Astrocyte of the cerebellum (primary cell): ENCODE results near the gene EIF2B4.

Source experiments
- DNase-seq: peaks from one replicate; pipeline ENCODE4 v3.0.0-alpha.2; 2011; ENCODE audit warnings: low read depth
- H3K4me3 ChIP-seq: 2 replicates; pipeline ENCODE4 v1.5.1; 2011; ENCODE audit warnings: mild to moderate bottlenecking, low read depth, low read length, moderate library complexity
- CTCF ChIP-seq: IDR thresholded peaks from 2 replicates; pipeline ENCODE4 v1.5.1; 2012; ENCODE audit warnings: low read length, low read depth, moderate library complexity, mild to moderate bottlenecking; ENCODE audit errors: missing control alignments
- in situ Hi-C: cut with HindIII; loops from 2 replicates; pipeline ENCODE4 v1.10.0; 2017; ENCODE audit warnings: low sequenced_read_pairs

Gene EIF2B4

DNA sequence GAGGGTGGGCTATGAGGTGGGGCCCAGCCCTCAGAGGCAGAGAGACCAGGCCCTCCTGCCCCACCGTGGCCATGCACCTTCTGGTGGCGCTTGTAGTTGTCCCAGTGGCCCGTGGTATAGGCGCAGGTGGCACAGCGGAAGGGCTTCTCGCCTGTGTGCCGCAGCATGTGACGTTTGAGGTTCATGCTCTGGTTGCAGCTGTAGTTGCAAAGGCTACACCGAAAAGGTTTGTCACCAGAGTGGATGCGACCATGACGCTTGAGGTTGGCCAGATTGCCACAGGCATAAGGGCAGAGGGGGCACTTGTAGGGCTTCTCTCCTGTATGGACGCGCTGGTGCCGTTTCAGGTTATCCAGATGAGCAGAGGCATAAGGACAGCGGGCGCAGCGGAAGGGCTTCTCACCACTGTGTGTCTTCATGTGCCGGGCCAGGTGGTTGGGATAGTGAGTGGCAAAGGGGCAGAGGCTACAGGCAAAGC is 7.5 kb upstream of the EIF2B4 start:
- H3K4me3 ChIP-seq: no peak overlapping the region
- DNase-seq: no peak
- no peak for TF ChIP-seq CTCF
- in situ Hi-C loops: no loop called here

- no peak overlapping the region for H3K4me3 ChIP-seq
- no peak for TF ChIP-seq CTCF
- in situ Hi-C loops: no loop called here
- DNase-seq: no peak
Measured at GRCh38 chr2:27376866-27377617, 6.9 kb upstream of the EIF2B4 start.

DNA sequence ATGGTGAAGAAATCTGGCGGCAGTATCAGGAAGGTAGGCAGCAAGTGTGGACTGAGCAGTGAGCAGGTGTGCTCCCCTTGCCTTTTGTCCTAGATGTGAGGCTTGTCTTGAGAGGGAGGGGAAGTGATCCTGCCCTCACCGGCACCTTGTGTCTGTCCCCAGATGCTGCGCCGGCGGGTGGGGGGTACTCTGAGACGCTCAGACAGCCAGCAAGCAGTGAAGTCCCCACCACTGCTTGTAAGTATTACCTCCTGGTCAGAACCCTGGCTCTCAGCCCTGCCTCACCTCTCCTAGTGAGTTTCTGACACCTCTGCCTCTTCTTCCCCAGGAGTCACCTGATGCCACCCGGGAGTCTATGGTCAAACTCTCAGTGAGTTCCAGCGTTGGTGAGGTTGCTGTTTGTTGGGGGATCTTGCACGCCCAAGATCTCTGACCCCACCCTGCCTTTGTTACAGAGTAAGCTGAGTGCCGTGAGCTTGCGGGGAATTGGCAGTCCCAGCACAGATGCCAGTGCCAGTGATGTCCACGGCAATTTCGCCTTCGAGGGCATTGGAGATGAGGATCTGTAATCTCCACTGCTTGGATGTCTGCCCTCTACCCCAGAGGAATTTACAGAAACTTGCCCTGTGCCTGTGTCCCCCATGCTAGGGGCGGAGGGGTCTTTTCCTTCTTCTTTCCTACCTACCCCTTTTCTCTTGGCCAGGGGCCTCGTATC is 6.2 kb upstream of the EIF2B4 start:
- no peak overlapping the region for H3K4me3 ChIP-seq
- DNase-seq: no peak
- in situ Hi-C loops: no loop called here
- TF ChIP-seq CTCF: no peak

DNA sequence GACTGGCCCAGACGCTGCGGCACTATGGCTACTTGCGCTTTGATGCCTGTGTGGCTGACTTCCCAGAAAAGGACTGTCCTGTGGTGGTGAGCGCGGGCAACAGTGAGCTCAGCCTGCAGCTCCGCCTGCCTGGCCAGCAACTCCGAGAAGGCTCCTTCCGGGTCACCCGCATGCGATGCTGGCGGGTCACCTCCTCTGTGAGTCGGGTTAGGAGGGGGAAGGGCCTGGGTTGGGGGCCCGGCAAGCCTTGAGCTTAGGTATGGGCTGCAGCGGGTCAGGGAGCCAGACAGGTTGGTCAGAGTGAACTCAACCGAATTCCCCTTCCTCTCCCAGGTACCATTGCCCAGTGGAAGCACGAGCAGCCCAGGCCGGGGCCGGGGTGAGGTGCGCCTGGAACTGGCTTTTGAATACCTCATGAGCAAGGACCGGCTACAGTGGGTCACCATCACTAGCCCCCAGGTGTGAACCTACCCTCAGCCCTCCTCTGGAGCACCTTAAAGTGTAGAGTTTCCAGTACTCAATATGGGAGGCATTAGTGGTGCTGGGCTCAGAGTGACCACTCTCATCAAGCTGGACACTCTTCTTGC is 5.5 kb upstream of the EIF2B4 start:
- H3K4me3 ChIP-seq: no peak overlapping the region
- no peak for TF ChIP-seq CTCF
- in situ Hi-C loops: no loop called here
- no peak for DNase-seq

GRCh38 chr2:27373567-27373966 is 3.4 kb upstream of the EIF2B4 start:
- in situ Hi-C loops: no loop called here
- no peak for TF ChIP-seq CTCF
- H3K4me3 ChIP-seq: no peak overlapping the region
- no peak for DNase-seq

- DNase-seq: no peak
- in situ Hi-C loops: no loop called here
Measured at GRCh38 chr2:27372937-27373336, 2.8 kb upstream of the EIF2B4 start.

More at GRCh38 chr2:27372937-27373336, 2.8 kb upstream of the EIF2B4 start:
- H3K4me3 ChIP-seq: no peak overlapping the region
- TF ChIP-seq CTCF: no peak
